H1 (cell line): Measurements from ENCODE around the gene DFFB. TPM values are rescaled to one million over a fixed set of nuclear protein-coding genes. Genes with fewer than 3 reads are reported as not detected.

Source experiments
- ATF2 ChIP-seq: IDR thresholded peaks from 2 replicates; pipeline ENCODE4 v1.6.1; 2012; ENCODE audit warnings: low read length, inconsistent platforms
- KDM1A ChIP-seq: fragments of 200-600, 300-600 bp; sonication (generic); IDR thresholded peaks from 2 replicates; pipeline ENCODE4 v1.7.1; 2016; ENCODE audit warnings: mild to moderate bottlenecking, low read length, borderline replicate concordance
- POLR2AphosphoS5 ChIP-seq: IDR thresholded peaks from 2 replicates; pipeline ENCODE4 v1.6.1; 2011; ENCODE audit warnings: low read depth, low read length
- SIRT6 ChIP-seq: IDR thresholded peaks from one replicate; pipeline ENCODE4 v1.7.1; 2012; ENCODE audit warnings: low read length, inconsistent platforms
- SP4 ChIP-seq: IDR thresholded peaks from 2 replicates; pipeline ENCODE4 v1.6.1; 2012; ENCODE audit warnings: low read length, inconsistent platforms
- TEAD4 ChIP-seq: IDR thresholded peaks from 2 replicates; pipeline ENCODE4 v1.6.1; 2012; ENCODE audit warnings: low read depth, low read length, inconsistent platforms, mixed read lengths
- polyA plus RNA-seq, 7 experiments: library from polyadenylated mRNA; depleted of rRNA in 3 of 7; stranded (reverse) in 5 of 7; unstranded in 2 of 7; fragments of >200 nt in 5 of 7; fragments of 200-250 nt in 2 of 7; gene quantifications; 1 replicate in 5 of 7; 2 replicates in 1 of 7; 4 replicates in 1 of 7; pipeline versions ENCODE4 v1.2.1 to v1.2.3, GENCODE V29; 2011 to 2013; ENCODE audit warnings: missing spikeins in 2 of 7, mixed read lengths in 2 of 7
- total RNA-seq: library from RNA; stranded (reverse); fragmentation: NEBNext Ultra II Directional; extraction: Animal tissue kit (Norgen Biotek cat#: 25700); gene quantifications from 2 replicates; pipeline ENCODE4 v1.2.1, GENCODE V29; 2021
- TF ChIP-seq, protein P1 (sequence below): IDR thresholded peaks from 2 replicates; pipeline ENCODE4 v1.6.1; 2012; ENCODE audit warnings: inconsistent platforms

DFFB gene
- total and polyA plus RNA-seq, 2 of the 8 experiments (the other 6 are each of a cell fraction or from before 2014, with no cell fraction given) = 8.6 to 11.9 TPM

DNA sequence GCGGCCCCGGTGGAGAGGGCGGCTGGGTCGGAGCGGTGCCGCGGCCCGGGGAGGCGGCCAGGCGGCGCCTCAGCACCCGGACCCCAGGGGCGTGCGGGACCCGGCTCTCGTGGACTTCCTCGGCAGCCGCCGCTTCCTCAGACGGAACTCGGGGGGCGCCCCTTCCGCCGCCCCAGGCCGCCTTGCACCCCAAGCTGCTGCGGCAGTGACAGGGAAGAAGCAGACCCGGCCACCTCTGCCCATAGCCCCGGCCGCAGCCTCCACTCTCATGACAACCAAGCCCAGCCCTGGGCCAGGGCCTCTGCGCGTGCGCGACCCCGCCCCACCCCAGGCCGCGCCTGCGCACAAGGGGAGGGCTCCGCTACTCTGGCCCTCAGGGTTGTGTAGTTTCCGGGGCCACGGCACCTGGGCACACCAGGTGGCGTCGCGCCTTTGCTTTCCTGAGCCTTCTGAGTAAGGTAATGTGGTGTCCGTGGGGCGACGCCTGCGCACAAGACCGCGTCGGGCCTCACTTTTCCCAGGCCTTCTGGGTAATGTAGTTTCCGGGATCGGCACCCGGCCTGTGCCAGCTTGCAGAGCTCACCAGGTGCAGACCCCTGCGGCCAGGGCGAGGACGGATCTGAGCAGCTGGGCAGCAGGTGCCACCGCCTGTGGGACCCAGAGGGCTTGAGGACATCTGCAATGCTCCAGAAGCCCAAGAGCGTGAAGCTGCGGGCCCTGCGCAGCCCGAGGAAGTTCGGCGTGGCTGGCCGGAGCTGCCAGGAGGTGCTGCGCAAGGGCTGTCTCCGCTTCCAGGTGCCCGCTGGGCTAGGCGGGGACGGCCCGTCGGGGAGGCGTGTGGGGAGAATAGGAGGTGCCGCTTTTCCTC lies at the start of gene DFFB, which contains the start of gene CEP104 (continued):
- TF ChIP-seq ATF2 = no peak
- peak; percentile 85; the same call in 1 of the 2 replicates for TF ChIP-seq SP4
- TF ChIP-seq, protein P1, sequence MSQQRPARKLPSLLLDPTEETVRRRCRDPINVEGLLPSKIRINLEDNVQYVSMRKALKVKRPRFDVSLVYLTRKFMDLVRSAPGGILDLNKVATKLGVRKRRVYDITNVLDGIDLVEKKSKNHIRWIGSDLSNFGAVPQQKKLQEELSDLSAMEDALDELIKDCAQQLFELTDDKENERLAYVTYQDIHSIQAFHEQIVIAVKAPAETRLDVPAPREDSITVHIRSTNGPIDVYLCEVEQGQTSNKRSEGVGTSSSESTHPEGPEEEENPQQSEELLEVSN = peak; percentile 62
- TF ChIP-seq TEAD4 = no peak
- no peak for TF ChIP-seq SIRT6
- TF ChIP-seq KDM1A = no peak
- no peak for TF ChIP-seq POLR2AphosphoS5
